HepG2 (cell line): ENCODE data around the gene HELB. TPM values are rescaled to one million over a fixed set of nuclear protein-coding genes. Genes with fewer than 3 reads are reported as not detected.

Experiments used
- CEBPZ ChIP-seq: IDR thresholded peaks from 2 replicates; pipeline ENCODE4 v1.6.1; 2012; ENCODE audit warnings: low read length, improper control_type of control experiment
- FOXM1 ChIP-seq: sonication (generic); formaldehyde crosslinking; IDR thresholded peaks from 2 replicates; pipeline ENCODE4 v1.5.0; 2020; ENCODE audit warnings: missing genetic modification reagents
- FUBP1 ChIP-seq: sonication (generic); formaldehyde crosslinking; IDR thresholded peaks from 2 replicates; pipeline ENCODE4 v1.5.1; 2020; ENCODE audit warnings: missing genetic modification reagents, mild to moderate bottlenecking, borderline replicate concordance
- MBNL3 ChIP-seq: fragments of 250-450 bp; sonication (Bioruptor Pico); conservative IDR thresholded peaks from 2 replicates; pipeline ENCODE4 v1.8.0; 2022; ENCODE audit warnings: mild to moderate bottlenecking, inconsistent platforms
- MTF2 ChIP-seq: sonication (generic); formaldehyde crosslinking; IDR thresholded peaks from 2 replicates; pipeline ENCODE4 v1.5.0; 2020; ENCODE audit warnings: missing genetic modification reagents, borderline replicate concordance
- RAD21 ChIP-seq: fragments of 450-650 bp; formaldehyde crosslinking; IDR thresholded peaks from 2 replicates; pipeline ENCODE4 v1.5.0; 2020; ENCODE audit warnings: mild to moderate bottlenecking
- RBFOX2 ChIP-seq: fragments of 200-400 bp; formaldehyde crosslinking; IDR thresholded peaks from 2 replicates; pipeline ENCODE4 v1.6.1; 2017; ENCODE audit warnings: low read depth, mild to moderate bottlenecking, low read length
- RFXANK ChIP-seq: IDR thresholded peaks from 2 replicates; pipeline ENCODE4 v1.6.1; 2016
- TBP ChIP-seq: sonication (generic); formaldehyde crosslinking; IDR thresholded peaks from 2 replicates; pipeline ENCODE4 v1.5.0; 2020; ENCODE audit warnings: missing genetic modification reagents
- WIZ ChIP-seq: sonication (generic); formaldehyde crosslinking; IDR thresholded peaks from 2 replicates; pipeline ENCODE4 v1.5.1; 2020; ENCODE audit warnings: mild to moderate bottlenecking, missing genetic modification reagents
- YEATS2 ChIP-seq: sonication (generic); formaldehyde crosslinking; IDR thresholded peaks from 2 replicates; pipeline ENCODE4 v1.4.0; 2020; ENCODE audit warnings: missing genetic modification reagents, borderline replicate concordance
- ZMYM3 ChIP-seq: sonication (generic); formaldehyde crosslinking; IDR thresholded peaks from 2 replicates; pipeline ENCODE4 v1.5.1; 2020; ENCODE audit warnings: mild to moderate bottlenecking, missing genetic modification reagents
- ZNF234 ChIP-seq: sonication (generic); formaldehyde crosslinking; conservative IDR thresholded peaks from 2 replicates; pipeline ENCODE4 v1.5.1; 2020; ENCODE audit warnings: mild to moderate bottlenecking, missing genetic modification reagents
- ZNF274 ChIP-seq: sonication (generic); formaldehyde crosslinking; IDR thresholded peaks from 2 replicates; pipeline ENCODE4 v1.5.1; 2020; ENCODE audit warnings: mild to moderate bottlenecking, missing genetic modification reagents
- ZNF484 ChIP-seq: sonication (generic); formaldehyde crosslinking; IDR thresholded peaks from 2 replicates; pipeline ENCODE4 v1.5.1; 2020; ENCODE audit warnings: mild to moderate bottlenecking, low read depth, missing genetic modification reagents, borderline replicate concordance
- ZNF557 ChIP-seq: sonication (generic); formaldehyde crosslinking; IDR thresholded peaks from 2 replicates; pipeline ENCODE4 v1.4.0; 2020; ENCODE audit warnings: missing genetic modification reagents
- ZNF567 ChIP-seq: sonication (generic); formaldehyde crosslinking; IDR thresholded peaks from 2 replicates; pipeline ENCODE4 v1.8.1; 2023; ENCODE audit warnings: mild to moderate bottlenecking, missing genetic modification reagents, borderline replicate concordance
- ZNF639 ChIP-seq: conservative IDR thresholded peaks from 2 replicates; pipeline ENCODE4 v1.6.1; 2018; ENCODE audit warnings: missing genetic modification reagents
- ZNF713 ChIP-seq: sonication (generic); formaldehyde crosslinking; IDR thresholded peaks from 2 replicates; pipeline ENCODE4 v1.4.0; 2020; ENCODE audit warnings: mild to moderate bottlenecking, missing genetic modification reagents
- ZNF747 ChIP-seq: sonication (generic); formaldehyde crosslinking; IDR thresholded peaks from 2 replicates; pipeline ENCODE4 v1.8.1; 2023; ENCODE audit warnings: missing genetic modification reagents, mild to moderate bottlenecking, borderline replicate concordance
- ZNF780A ChIP-seq: sonication (generic); formaldehyde crosslinking; IDR thresholded peaks from 2 replicates; pipeline ENCODE4 v1.8.0; 2022; ENCODE audit warnings: mild to moderate bottlenecking, missing genetic modification reagents, moderate library complexity
- ZNF781 ChIP-seq: sonication (generic); formaldehyde crosslinking; IDR thresholded peaks from 2 replicates; pipeline ENCODE4 v1.5.1; 2020; ENCODE audit warnings: borderline replicate concordance, mild to moderate bottlenecking, missing genetic modification reagents; ENCODE audit errors: not compliant biosample characterization
- ZZZ3 ChIP-seq: sonication (generic); formaldehyde crosslinking; IDR thresholded peaks from 2 replicates; pipeline ENCODE4 v1.4.0; 2020; ENCODE audit warnings: missing genetic modification reagents, mild to moderate bottlenecking, borderline replicate concordance
- polyA plus RNA-seq, 8 experiments: library from polyadenylated mRNA; depleted of rRNA in 3 of 8; stranded (reverse) in 7 of 8; unstranded in 1 of 8; fragments of >200 nt; fragmentation: Illumina TruSeq in 4 of 8; extraction: Trizol in 4 of 8; gene quantifications; 2 replicates each; pipeline versions ENCODE4 v1.2.1 to v1.2.3, GENCODE V29; 2011 to 2016; ENCODE audit warnings: low read depth in 4 of 8, missing spikeins in 1 of 8, mixed read lengths in 1 of 8; ENCODE audit not compliant: insufficient read depth in 1 of 8
- total RNA-seq, 5 experiments: library from RNA; depleted of rRNA; stranded (reverse); fragments of >200 nt; fragmentation: Illumina TruSeq; extraction: Trizol; gene quantifications; 2 replicates each; pipeline ENCODE4 v1.2.3, GENCODE V29; 2016; ENCODE audit warnings: low read depth in 1 of 5

HELB gene
- total and polyA plus RNA-seq, 2 of the 13 experiments (the other 11 are each of a cell fraction or from before 2014, with no cell fraction given), result 1.7 to 3.7 TPM

GRCh38 chr12:66301944-66302826 is at the start of gene HELB (continued):
- TF ChIP-seq ZNF484 (CRISPR knock-in tag), result no peak
- no peak for TF ChIP-seq ZNF713 (CRISPR knock-in tag)
- peak; percentile 53; the same call in 1 of the 2 replicates for TF ChIP-seq ZNF567 (CRISPR knock-in tag)
- TF ChIP-seq ZMYM3 (CRISPR knock-in tag), result no peak
- TF ChIP-seq ZNF234, result no peak
- TF ChIP-seq FOXM1 (CRISPR knock-in tag), result no peak
- TF ChIP-seq ZNF274 (CRISPR knock-in tag), result no peak
- no peak for TF ChIP-seq TBP
- peak; percentile 35; the same call in 1 of the 2 replicates for TF ChIP-seq WIZ (CRISPR knock-in tag)
- TF ChIP-seq RBFOX2, result peak; percentile 44
- no peak for TF ChIP-seq ZNF557
- no peak for TF ChIP-seq RFXANK (CRISPR knock-in tag)
- TF ChIP-seq ZNF747, result no peak; the same call in 1 of the 2 replicates
- TF ChIP-seq ZNF780A (CRISPR knock-in tag), result no peak
- TF ChIP-seq MBNL3 (CRISPR knock-in tag), result no peak
- TF ChIP-seq MTF2 (CRISPR knock-in tag), result peak; percentile 86; the same call in 1 of the 2 replicates
- peak; percentile 59 for TF ChIP-seq ZNF781 (CRISPR knock-in tag)
- peak; percentile 67; the same call in 1 of the 2 replicates for TF ChIP-seq ZZZ3
- no peak for TF ChIP-seq ZNF639 (CRISPR knock-in tag)
- TF ChIP-seq FUBP1 (CRISPR knock-in tag), result no peak
- TF ChIP-seq RAD21 (CRISPR knock-in tag), result no peak
- TF ChIP-seq CEBPZ, result no peak
- TF ChIP-seq YEATS2 (CRISPR knock-in tag), result peak; percentile 70; the same call in 1 of the 2 replicates
